Astrocyte of the cerebellum (primary cell): ENCODE measurements around the gene AKAP8.
"Not testable (repeated sequence)": the region's sequence is repeated elsewhere in the genome, so short reads cannot be mapped to it uniquely, and the experiment has no call there.

ENCODE experiments used
- DNase-seq: peaks from one replicate; pipeline ENCODE4 v3.0.0-alpha.2; 2011; ENCODE audit warnings: low read depth
- H3K4me3 ChIP-seq: 2 replicates; pipeline ENCODE4 v1.5.1; 2011; ENCODE audit warnings: mild to moderate bottlenecking, low read depth, low read length, moderate library complexity
- in situ Hi-C: cut with HindIII; loops from 2 replicates; pipeline ENCODE4 v1.10.0; 2017; ENCODE audit warnings: low sequenced_read_pairs
- TF ChIP-seq, protein P1 (sequence below): IDR thresholded peaks from 2 replicates; pipeline ENCODE4 v1.5.1; 2012; ENCODE audit warnings: low read length, low read depth, moderate library complexity, mild to moderate bottlenecking; ENCODE audit errors: missing control alignments

Gene AKAP8

DNA sequence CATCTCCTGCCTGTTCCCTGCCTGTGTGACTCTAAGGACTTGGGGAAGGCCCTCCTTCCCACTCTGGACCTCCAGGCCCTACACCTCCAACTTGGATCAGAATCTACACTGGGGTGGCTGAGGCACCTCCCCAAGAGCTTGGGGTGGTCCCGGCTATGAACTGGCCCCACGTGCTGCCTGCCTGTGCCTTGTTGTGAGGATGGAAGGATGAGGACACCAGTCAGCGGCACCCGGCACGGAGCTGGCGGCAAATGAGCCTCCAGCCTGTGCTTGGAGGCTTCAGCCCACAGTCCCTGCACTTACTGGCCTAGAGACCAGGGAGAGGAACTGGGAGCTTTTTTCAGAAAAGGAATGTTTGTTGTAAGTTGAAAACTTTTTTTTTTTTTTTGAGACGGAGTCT, 8.5 kb downstream of the AKAP8 start:
- TF ChIP-seq, protein P1, sequence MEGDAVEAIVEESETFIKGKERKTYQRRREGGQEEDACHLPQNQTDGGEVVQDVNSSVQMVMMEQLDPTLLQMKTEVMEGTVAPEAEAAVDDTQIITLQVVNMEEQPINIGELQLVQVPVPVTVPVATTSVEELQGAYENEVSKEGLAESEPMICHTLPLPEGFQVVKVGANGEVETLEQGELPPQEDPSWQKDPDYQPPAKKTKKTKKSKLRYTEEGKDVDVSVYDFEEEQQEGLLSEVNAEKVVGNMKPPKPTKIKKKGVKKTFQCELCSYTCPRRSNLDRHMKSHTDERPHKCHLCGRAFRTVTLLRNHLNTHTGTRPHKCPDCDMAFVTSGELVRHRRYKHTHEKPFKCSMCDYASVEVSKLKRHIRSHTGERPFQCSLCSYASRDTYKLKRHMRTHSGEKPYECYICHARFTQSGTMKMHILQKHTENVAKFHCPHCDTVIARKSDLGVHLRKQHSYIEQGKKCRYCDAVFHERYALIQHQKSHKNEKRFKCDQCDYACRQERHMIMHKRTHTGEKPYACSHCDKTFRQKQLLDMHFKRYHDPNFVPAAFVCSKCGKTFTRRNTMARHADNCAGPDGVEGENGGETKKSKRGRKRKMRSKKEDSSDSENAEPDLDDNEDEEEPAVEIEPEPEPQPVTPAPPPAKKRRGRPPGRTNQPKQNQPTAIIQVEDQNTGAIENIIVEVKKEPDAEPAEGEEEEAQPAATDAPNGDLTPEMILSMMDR: no peak
- in situ Hi-C loops: no loop called here
- no peak for DNase-seq
- no peak overlapping the region for H3K4me3 ChIP-seq

GRCh38 chr19:15369594-15369891, 10.0 kb downstream of the AKAP8 start:
- no peak overlapping the region for H3K4me3 ChIP-seq
- TF ChIP-seq, protein P1: no peak
- no peak for DNase-seq
- in situ Hi-C loops: no loop called here

GRCh38 chr19:15368798-15369593, 10.6 kb downstream of the AKAP8 start:
- TF ChIP-seq, protein P1: no peak
- DNase-seq: no peak
- no peak overlapping the region for H3K4me3 ChIP-seq
- in situ Hi-C loops: no loop called here

DNA sequence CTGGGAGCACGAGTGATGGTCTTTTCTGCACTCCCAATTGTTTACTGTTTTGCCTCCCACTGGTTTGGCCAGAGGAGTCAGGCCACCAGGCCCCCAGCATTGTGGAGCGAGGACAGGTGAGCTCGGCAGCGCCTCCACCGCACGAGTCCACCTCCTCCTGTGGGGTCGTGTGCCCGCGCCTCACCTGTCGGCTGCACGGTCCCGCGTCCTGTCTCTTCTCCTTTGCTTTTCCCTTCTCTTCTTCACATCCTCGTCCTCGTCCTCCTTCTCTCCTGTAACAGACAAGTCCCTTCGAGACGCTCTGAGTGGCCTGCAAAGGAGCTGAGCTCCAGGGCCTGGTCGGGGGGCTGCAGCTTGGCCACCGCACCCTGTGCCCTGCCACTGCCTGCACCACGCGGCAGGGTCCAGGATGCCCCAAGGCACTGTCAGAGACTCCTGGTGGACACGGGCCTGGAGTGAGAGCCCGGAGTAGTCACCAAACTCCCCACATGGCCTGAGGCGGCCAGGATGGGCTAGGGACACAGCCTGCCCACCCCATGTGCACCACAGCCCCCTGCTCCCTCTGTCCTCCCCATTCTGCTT, 11.4 kb downstream of the AKAP8 start:
- DNase-seq: no peak
- TF ChIP-seq, protein P1: no peak
- H3K4me3 ChIP-seq: no peak overlapping the region
- in situ Hi-C loops: no loop called here

DNA sequence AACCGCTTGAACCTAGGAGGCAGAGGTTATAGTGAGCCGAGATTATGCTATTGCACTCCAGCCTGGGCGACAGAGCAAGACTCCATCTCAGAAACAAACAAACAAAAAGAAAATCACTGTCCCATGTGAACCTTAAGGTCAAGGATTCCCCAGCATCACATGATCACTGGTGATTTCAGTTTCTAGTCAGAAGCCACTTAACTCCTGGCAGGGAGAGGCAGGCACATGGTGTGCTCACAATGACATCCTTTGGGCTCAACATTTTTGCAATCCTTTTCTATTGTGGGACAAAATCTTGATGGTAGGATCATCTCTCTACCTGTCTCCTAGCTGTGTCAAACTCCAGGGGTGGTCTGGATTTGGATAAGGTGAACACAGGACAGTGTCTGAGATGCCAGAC, 12.1 kb downstream of the AKAP8 start:
- DNase-seq: no peak
- in situ Hi-C loops: no loop called here
- H3K4me3 ChIP-seq: no peak overlapping the region
- TF ChIP-seq, protein P1: no peak

GRCh38 chr19:15365264-15365663, 14.3 kb downstream of the AKAP8 start:
- in situ Hi-C loops: no loop called here
- H3K4me3 ChIP-seq: no peak overlapping the region
- TF ChIP-seq, protein P1: no peak

GRCh38 chr19:15363791-15364190, 15.8 kb downstream of the AKAP8 start:
- DNase-seq, H3K4me3 ChIP-seq, in situ Hi-C loops: not testable (repeated sequence)

More at GRCh38 chr19:15365264-15365663, 14.3 kb downstream of the AKAP8 start:
- no peak for DNase-seq

DNA sequence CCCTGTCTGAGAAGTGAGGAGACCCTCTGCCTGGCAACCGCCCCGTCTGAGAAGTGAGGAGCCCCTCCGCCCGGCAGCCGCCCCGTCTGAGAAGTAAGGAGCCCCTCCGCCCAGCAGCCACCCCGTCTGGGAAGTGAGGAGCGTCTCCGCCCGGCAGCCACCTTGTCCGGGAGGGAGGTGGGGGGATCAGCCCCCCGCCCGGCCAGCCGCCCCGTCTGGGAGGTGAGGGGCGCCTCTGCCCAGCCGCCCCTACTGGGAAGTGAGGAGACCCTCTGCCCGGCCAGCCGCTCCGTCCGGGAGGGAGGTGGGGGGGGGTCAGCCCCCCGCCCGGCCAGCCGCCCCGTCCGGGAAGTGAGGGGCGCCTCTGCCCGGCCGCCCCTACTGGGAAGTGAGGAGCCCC, 16.5 kb downstream of the AKAP8 start:
- in situ Hi-C loops, DNase-seq, H3K4me3 ChIP-seq: not testable (repeated sequence)

GRCh38 chr19:15360015-15360414, 19.6 kb downstream of the AKAP8 start:
- DNase-seq, in situ Hi-C loops, H3K4me3 ChIP-seq: not testable (repeated sequence)
